ENCODE data around the gene ITGB1BP1.

DNA sequence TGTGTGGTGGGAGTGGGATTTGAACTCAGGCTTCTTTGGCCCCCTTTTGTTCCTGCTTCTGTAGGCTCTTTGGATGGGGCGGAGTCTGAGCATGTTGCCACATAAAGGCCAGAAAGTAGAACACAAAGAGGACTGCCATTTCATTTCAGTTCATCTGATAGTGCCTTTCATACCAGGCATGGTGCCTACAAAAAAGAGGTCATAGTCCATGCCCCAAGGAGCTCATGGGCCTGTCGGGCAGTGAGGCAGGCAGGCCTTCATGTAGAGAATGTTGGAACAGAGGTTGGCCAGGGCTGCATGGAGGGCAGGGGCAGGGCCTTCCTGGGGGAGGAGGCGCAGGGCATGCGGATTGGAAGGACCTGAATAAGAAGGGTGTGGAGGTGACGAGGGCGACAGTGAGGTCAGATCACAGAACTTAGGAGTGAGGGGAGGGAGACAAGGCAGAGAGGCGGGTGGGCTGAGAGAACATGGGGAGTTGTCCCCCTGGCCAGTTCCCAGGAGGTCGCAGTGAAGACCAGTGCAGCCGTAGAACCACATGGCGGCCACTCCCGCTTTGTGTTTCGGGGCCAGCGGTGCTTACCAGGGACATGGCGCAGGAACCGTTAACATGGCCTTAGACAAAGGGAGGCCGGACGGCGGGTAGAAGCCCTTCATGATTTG, 49.1 kb downstream of the ITGB1BP1 start:
- TF ChIP-seq YY1 (IDR thresholded peaks at IDR 0.05; ENCODE audit: insufficient read depth, insufficient read length), result no peak
- TF ChIP-seq SUZ12 (IDR thresholded peaks at IDR 0.05; ENCODE audit: extremely low read depth, insufficient read depth, insufficient read length), result no peak
- TF ChIP-seq ZNF274 (IDR thresholded peaks at IDR 0.05; ENCODE audit: low read depth, low read length), result no peak
